ENCODE measurements around the gene KCNQ1. TPM values are rescaled to one million over a fixed set of nuclear protein-coding genes. Genes with fewer than 3 reads are reported as not detected.

KCNQ1 gene
- polyA plus RNA-seq, 1 of the 3 experiments (the other 2 are of a cell fraction) = 0.05 TPM

DNA sequence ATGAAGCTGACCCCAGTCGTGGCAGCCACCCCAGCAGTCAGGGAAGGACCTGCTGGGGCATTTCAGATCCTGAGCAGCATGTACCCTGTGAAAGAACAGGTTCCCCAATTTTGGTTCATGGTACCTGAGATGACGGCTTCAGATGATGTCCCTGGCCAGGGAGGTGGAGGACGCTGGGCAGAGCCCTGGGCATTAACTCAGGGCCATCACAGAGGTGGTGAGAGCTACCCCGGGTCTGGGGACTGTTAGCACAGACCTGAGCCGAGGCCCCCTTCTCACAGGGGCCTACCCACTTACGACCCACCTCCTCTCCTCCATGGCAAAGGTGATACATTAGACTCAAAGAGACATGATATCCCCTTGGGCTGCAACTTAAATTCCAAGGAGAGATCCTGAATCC lies 372.6 kb downstream of the KCNQ1 start:
- Histone ChIP-seq H3K9me2 (no peaks in the 10 kb centered on the region), H3K27ac (ENCODE audit: low read depth in 2 of 2, low read length in 1 of 2) (no peak overlapping the region), H3K9me3 (no peaks in the 10 kb centered on the region), H3K4me2 (no peak overlapping the region), H3K4me3 (ENCODE audit: low read depth in 2 of 2, low read length in 1 of 2) (no peak overlapping the region), H3F3A (replicated peaks; ENCODE audit: insufficient read depth) (no peaks in the 10 kb centered on the region), H4K20me1 (ENCODE audit: insufficient read depth) (no peaks in the 10 kb centered on the region), H3K27me3 (ENCODE audit: insufficient read depth) (no peaks in the 10 kb centered on the region), H3K79me2 (ENCODE audit: insufficient read depth) (no peaks in the 10 kb centered on the region), H3K36me3 (replicated peaks in 1 of 2; ENCODE audit: control insufficient read depth in 1 of 2, insufficient read depth in 2 of 2, low read length in 1 of 2) (no peaks in the 10 kb centered on the region), H3K9ac (no peak overlapping the region), H2AFZ (ENCODE audit: low read depth) (no peak overlapping the region), H3K4me1 (ENCODE audit: control insufficient read depth in 1 of 2, insufficient read depth in 2 of 2, low read depth in 1 of 2, low read length in 1 of 2) (no peaks in the 10 kb centered on the region; a peak in 1 of 4 replicates)
- TF ChIP-seq POLR2AphosphoS5 (IDR thresholded peaks at IDR 0.05; ENCODE audit: low read depth, low read length) = no peak
- TF ChIP-seq FOXM1 (IDR thresholded peaks at IDR 0.05; ENCODE audit: low read depth) = no peak
- TF ChIP-seq EP300 (IDR thresholded peaks at IDR 0.05; ENCODE audit: borderline replicate concordance in 1 of 2, low read depth in 1 of 2, low read length in 1 of 2) = no peak
- TF ChIP-seq JUND (IDR thresholded peaks at IDR 0.05) = no peak
- TF ChIP-seq, protein P1, sequence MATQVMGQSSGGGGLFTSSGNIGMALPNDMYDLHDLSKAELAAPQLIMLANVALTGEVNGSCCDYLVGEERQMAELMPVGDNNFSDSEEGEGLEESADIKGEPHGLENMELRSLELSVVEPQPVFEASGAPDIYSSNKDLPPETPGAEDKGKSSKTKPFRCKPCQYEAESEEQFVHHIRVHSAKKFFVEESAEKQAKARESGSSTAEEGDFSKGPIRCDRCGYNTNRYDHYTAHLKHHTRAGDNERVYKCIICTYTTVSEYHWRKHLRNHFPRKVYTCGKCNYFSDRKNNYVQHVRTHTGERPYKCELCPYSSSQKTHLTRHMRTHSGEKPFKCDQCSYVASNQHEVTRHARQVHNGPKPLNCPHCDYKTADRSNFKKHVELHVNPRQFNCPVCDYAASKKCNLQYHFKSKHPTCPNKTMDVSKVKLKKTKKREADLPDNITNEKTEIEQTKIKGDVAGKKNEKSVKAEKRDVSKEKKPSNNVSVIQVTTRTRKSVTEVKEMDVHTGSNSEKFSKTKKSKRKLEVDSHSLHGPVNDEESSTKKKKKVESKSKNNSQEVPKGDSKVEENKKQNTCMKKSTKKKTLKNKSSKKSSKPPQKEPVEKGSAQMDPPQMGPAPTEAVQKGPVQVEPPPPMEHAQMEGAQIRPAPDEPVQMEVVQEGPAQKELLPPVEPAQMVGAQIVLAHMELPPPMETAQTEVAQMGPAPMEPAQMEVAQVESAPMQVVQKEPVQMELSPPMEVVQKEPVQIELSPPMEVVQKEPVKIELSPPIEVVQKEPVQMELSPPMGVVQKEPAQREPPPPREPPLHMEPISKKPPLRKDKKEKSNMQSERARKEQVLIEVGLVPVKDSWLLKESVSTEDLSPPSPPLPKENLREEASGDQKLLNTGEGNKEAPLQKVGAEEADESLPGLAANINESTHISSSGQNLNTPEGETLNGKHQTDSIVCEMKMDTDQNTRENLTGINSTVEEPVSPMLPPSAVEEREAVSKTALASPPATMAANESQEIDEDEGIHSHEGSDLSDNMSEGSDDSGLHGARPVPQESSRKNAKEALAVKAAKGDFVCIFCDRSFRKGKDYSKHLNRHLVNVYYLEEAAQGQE (IDR thresholded peaks at IDR 0.05; ENCODE audit: low read depth, low read length) = no peak
- TF ChIP-seq RFX5 (IDR thresholded peaks at IDR 0.05; ENCODE audit: low read length) = no peak
- DNase-seq = no peak
- no CpG with 5 or more reads among the region's 6 CpGs for WGBS (ENCODE audit: low lambda C conversion rate)
- ChIA-PET CTCF (interaction anchor here (1.0 to 1.1 kb wide), 2 partner anchors 17 to 284 kb away, joined by 3 read pairs; no protein-coding TSS in a partner anchor), POLR2A (no interaction called here)

DNA sequence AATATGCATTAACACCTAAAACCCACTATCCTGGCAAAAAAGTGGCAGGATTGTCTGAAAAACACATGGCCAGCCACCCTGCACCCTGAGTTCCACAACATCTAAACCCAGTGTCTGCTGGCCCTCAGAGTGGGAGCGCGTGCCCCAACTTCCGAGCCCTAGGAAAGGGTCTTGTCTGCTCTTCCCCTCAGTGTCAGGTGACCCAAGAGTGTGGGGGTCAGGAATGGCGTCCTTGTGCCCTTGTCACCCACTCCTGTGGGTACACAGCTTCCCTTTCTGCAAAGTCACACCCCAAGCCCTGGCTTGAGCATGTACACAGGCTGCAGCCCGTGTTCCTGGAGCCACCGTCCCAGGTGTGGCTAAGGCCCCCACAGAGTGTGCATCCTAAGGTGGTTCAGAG lies 373.2 kb downstream of the KCNQ1 start:
- no peak overlapping the region for H2AFZ ChIP-seq (ENCODE audit: low read depth)
- DNase-seq = no peak
- H3K4me3 ChIP-seq (ENCODE audit: low read depth in 2 of 2, low read length in 1 of 2) = no peak overlapping the region
- H3K9me2 ChIP-seq = no peaks in the 10 kb centered on the region
- no peak overlapping the region for H3K4me2 ChIP-seq
- ChIA-PET POLR2A (no interaction called here), CTCF (interaction anchor here (1.0 to 1.1 kb wide), 3 partner anchors 17 to 285 kb away, joined by 3 read pairs; no protein-coding TSS in a partner anchor)
- H4K20me1 ChIP-seq (ENCODE audit: insufficient read depth) = no peaks in the 10 kb centered on the region
- TF ChIP-seq SMC3 (IDR thresholded peaks at IDR 0.05; ENCODE audit: low read depth, low read length) (no peak), TEAD4 (IDR thresholded peaks at IDR 0.05; ENCODE audit: borderline replicate concordance, insufficient read depth) (no peak), MXI1 (IDR thresholded peaks at IDR 0.05; ENCODE audit: low read depth, low read length) (no peak), NRF1 (IDR thresholded peaks at IDR 0.05; ENCODE audit: low read depth, low read length) (no peak), RCOR1 (IDR thresholded peaks at IDR 0.05; ENCODE audit: low read length) (no peak), RXRA (IDR thresholded peaks at IDR 0.05; ENCODE audit: borderline replicate concordance, low read depth) (no peak), NFIC (IDR thresholded peaks at IDR 0.05; ENCODE audit: borderline replicate concordance) (no peak), YY1 (IDR thresholded peaks at IDR 0.05; ENCODE audit: low read depth) (no peak)
- TF ChIP-seq, protein P1 (IDR thresholded peaks at IDR 0.05; ENCODE audit: low read depth, low read length) = no peak
- no peaks in the 10 kb centered on the region for H3K36me3 ChIP-seq (replicated peaks in 1 of 2; ENCODE audit: control insufficient read depth in 1 of 2, insufficient read depth in 2 of 2, low read length in 1 of 2)
- no peaks in the 10 kb centered on the region for H3F3A ChIP-seq (replicated peaks; ENCODE audit: insufficient read depth)
- no peaks in the 10 kb centered on the region for H3K79me2 ChIP-seq (ENCODE audit: insufficient read depth)
- H3K9me3 ChIP-seq = no peaks in the 10 kb centered on the region
- H3K27me3 ChIP-seq (ENCODE audit: insufficient read depth) = no peaks in the 10 kb centered on the region
- no peaks in the 10 kb centered on the region; a peak in 1 of 4 replicates for H3K4me1 ChIP-seq (ENCODE audit: control insufficient read depth in 1 of 2, insufficient read depth in 2 of 2, low read depth in 1 of 2, low read length in 1 of 2)
- no peak overlapping the region for H3K9ac ChIP-seq
- H3K27ac ChIP-seq (ENCODE audit: low read depth in 2 of 2, low read length in 1 of 2) = no peak overlapping the region
- 53% methylated on average over 5 of the region's 6 CpGs for WGBS (ENCODE audit: low lambda C conversion rate)

All from SK-N-SH (cell line).